ENCODE results near the gene TPRG1L. TPM values are rescaled to one million over a fixed set of nuclear protein-coding genes. Genes with fewer than 3 reads are reported as not detected.

TPRG1L gene
- total and polyA plus RNA-seq, 2 experiments from 2014 or later, result 6.2 to 20.3 TPM

- H3K4me3 Mint-ChIP-seq, result no peak overlapping the region
- Histone ChIP-seq H3K4me3 (no peak overlapping the region), H3K9me2 (ENCODE audit: insufficient read depth) (no peaks in the 10 kb centered on the region), H3K79me2 (replicated peaks; ENCODE audit: insufficient read depth) (no peaks in the 10 kb centered on the region), H3K27me3 (ENCODE audit: insufficient read depth) (no peaks in the 10 kb centered on the region), H3K27ac (ENCODE audit: low read depth) (no peak overlapping the region), H4K20me1 (replicated peaks; ENCODE audit: insufficient read depth) (peaks cover 3% of the 10 kb centered on the region; the same call in 1 of the 2 replicates), H3K4me2 (no peak overlapping the region), H3K36me3 (ENCODE audit: insufficient read depth) (peaks cover 13% of the 10 kb centered on the region; the same call in 1 of the 2 replicates), H2AFZ (no peak overlapping the region), H3F3A (replicated peaks; ENCODE audit: low read depth) (no peaks in the 10 kb centered on the region; the same call in 1 of the 2 replicates), H3K4me1 (ENCODE audit: insufficient read depth) (no peaks in the 10 kb centered on the region)
- no peak for DNase-seq (ENCODE audit: low spot score)
- H3K27me3 Mint-ChIP-seq (ENCODE audit: insufficient read depth, low read depth, poor library complexity), result peaks cover 3% of the 10 kb centered on the region
- H3K27ac Mint-ChIP-seq, result no peak overlapping the region
- ATAC-seq, result no peak
- TF ChIP-seq ZNF331 (CRISPR knock-in tag; IDR thresholded peaks at IDR 0.05; ENCODE audit: low read depth) (no peak), EZH2phosphoT487 (IDR thresholded peaks at IDR 0.05; ENCODE audit: unreplicated experiment) (no peak), POLR2AphosphoS5 (IDR thresholded peaks at IDR 0.05; ENCODE audit: low read depth) (no peak), ETS1 (IDR thresholded peaks at IDR 0.05) (no peak), ZNF114 (CRISPR knock-in tag; IDR thresholded peaks at IDR 0.05) (no peak), EZH2 (IDR thresholded peaks at IDR 0.05; ENCODE audit: low read depth, unreplicated experiment) (no peak), NANOG (IDR thresholded peaks at IDR 0.05; ENCODE audit: borderline replicate concordance) (no peak)
- TF ChIP-seq, protein P1, sequence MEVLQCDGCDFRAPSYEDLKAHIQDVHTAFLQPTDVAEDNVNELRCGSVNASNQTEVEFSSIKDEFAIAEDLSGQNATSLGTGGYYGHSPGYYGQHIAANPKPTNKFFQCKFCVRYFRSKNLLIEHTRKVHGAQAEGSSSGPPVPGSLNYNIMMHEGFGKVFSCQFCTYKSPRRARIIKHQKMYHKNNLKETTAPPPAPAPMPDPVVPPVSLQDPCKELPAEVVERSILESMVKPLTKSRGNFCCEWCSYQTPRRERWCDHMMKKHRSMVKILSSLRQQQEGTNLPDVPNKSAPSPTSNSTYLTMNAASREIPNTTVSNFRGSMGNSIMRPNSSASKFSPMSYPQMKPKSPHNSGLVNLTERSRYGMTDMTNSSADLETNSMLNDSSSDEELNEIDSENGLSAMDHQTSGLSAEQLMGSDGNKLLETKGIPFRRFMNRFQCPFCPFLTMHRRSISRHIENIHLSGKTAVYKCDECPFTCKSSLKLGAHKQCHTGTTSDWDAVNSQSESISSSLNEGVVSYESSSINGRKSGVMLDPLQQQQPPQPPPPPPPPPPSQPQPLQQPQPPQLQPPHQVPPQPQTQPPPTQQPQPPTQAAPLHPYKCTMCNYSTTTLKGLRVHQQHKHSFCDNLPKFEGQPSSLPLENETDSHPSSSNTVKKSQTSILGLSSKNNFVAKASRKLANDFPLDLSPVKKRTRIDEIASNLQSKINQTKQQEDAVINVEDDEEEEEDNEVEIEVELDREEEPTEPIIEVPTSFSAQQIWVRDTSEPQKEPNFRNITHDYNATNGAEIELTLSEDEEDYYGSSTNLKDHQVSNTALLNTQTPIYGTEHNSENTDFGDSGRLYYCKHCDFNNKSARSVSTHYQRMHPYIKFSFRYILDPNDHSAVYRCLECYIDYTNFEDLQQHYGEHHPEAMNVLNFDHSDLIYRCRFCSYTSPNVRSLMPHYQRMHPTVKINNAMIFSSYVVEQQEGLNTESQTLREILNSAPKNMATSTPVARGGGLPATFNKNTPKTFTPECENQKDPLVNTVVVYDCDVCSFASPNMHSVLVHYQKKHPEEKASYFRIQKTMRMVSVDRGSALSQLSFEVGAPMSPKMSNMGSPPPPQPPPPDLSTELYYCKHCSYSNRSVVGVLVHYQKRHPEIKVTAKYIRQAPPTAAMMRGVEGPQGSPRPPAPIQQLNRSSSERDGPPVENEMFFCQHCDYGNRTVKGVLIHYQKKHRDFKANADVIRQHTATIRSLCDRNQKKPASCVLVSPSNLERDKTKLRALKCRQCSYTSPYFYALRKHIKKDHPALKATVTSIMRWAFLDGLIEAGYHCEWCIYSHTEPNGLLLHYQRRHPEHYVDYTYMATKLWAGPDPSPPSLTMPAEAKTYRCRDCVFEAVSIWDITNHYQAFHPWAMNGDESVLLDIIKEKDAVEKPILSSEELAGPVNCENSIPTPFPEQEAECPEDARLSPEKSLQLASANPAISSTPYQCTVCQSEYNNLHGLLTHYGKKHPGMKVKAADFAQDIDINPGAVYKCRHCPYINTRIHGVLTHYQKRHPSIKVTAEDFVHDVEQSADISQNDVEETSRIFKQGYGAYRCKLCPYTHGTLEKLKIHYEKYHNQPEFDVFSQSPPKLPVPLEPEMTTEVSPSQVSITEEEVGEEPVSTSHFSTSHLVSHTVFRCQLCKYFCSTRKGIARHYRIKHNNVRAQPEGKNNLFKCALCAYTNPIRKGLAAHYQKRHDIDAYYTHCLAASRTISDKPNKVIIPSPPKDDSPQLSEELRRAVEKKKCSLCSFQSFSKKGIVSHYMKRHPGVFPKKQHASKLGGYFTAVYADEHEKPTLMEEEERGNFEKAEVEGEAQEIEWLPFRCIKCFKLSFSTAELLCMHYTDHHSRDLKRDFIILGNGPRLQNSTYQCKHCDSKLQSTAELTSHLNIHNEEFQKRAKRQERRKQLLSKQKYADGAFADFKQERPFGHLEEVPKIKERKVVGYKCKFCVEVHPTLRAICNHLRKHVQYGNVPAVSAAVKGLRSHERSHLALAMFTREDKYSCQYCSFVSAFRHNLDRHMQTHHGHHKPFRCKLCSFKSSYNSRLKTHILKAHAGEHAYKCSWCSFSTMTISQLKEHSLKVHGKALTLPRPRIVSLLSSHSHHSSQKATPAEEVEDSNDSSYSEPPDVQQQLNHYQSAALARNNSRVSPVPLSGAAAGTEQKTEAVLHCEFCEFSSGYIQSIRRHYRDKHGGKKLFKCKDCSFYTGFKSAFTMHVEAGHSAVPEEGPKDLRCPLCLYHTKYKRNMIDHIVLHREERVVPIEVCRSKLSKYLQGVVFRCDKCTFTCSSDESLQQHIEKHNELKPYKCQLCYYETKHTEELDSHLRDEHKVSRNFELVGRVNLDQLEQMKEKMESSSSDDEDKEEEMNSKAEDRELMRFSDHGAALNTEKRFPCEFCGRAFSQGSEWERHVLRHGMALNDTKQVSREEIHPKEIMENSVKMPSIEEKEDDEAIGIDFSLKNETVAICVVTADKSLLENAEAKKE (CRISPR knock-in tag; IDR thresholded peaks at IDR 0.05), result no peak
- TF ChIP-seq, protein P2, sequence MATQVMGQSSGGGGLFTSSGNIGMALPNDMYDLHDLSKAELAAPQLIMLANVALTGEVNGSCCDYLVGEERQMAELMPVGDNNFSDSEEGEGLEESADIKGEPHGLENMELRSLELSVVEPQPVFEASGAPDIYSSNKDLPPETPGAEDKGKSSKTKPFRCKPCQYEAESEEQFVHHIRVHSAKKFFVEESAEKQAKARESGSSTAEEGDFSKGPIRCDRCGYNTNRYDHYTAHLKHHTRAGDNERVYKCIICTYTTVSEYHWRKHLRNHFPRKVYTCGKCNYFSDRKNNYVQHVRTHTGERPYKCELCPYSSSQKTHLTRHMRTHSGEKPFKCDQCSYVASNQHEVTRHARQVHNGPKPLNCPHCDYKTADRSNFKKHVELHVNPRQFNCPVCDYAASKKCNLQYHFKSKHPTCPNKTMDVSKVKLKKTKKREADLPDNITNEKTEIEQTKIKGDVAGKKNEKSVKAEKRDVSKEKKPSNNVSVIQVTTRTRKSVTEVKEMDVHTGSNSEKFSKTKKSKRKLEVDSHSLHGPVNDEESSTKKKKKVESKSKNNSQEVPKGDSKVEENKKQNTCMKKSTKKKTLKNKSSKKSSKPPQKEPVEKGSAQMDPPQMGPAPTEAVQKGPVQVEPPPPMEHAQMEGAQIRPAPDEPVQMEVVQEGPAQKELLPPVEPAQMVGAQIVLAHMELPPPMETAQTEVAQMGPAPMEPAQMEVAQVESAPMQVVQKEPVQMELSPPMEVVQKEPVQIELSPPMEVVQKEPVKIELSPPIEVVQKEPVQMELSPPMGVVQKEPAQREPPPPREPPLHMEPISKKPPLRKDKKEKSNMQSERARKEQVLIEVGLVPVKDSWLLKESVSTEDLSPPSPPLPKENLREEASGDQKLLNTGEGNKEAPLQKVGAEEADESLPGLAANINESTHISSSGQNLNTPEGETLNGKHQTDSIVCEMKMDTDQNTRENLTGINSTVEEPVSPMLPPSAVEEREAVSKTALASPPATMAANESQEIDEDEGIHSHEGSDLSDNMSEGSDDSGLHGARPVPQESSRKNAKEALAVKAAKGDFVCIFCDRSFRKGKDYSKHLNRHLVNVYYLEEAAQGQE (IDR thresholded peaks at IDR 0.05; ENCODE audit: unreplicated experiment), result no peak
- no peaks in the 10 kb centered on the region for H3K9me3 Mint-ChIP-seq
- H3K4me1 Mint-ChIP-seq, result peaks cover 3% of the 10 kb centered on the region; the same call in 2 of the 3 replicates
- peaks cover 35% of the 10 kb centered on the region for H3K36me3 Mint-ChIP-seq (ENCODE audit: low read depth)
Observed at GRCh38 chr1:3636080-3636479, 11.3 kb downstream of the TPRG1L start.
